Ascending aorta (tissue), 2 donors: ENCODE data around the gene EFEMP1. TPM values are rescaled to one million over a fixed set of nuclear protein-coding genes. Genes with fewer than 3 reads are reported as not detected.

Experiments
- DNase-seq, 2 donors: peaks; one replicate each; pipeline ENCODE4 v3.0.0-alpha.2; 2019; ENCODE audit warnings: low spot score in 2 of 2
- H3K27ac ChIP-seq, 2 donors: fragments of 200-600 bp; sonication (generic); one replicate each; pipeline ENCODE4 v1.5.1; 2016 to 2017; ENCODE audit warnings: mild to moderate bottlenecking in 1 of 2
- H3K27me3 ChIP-seq: fragments of 200-600 bp; sonication (generic); one replicate; pipeline ENCODE4 v1.5.1; 2017
- H3K36me3 ChIP-seq, 2 donors: fragments of 200-600 bp; sonication (generic); one replicate each; pipeline ENCODE4 v1.5.1; 2016
- H3K4me1 ChIP-seq, 2 donors: fragments of 200-600 bp; sonication (generic); one replicate each; pipeline ENCODE4 v1.5.1; 2016 to 2017; ENCODE audit warnings: mild to moderate bottlenecking in 1 of 2
- H3K4me3 ChIP-seq, 2 donors: fragments of 200-600 bp; sonication (generic); one replicate each; pipeline ENCODE4 v1.5.1; 2016 to 2017; ENCODE audit warnings: mild to moderate bottlenecking in 1 of 2
- H3K9me3 ChIP-seq, 2 donors: fragments of 200-600 bp; sonication (generic); one replicate each; pipeline ENCODE4 v1.5.1; 2016
- intact Hi-C: fragments of 100-400 bp; cut with DNase I; formaldehyde crosslinking; loops from one replicate; pipeline ENCODE4 v1.15.1; 2023
- total RNA-seq: library from RNA; depleted of rRNA; stranded (reverse); fragments of >200 nt; gene quantifications from one replicate; pipeline ENCODE4 v1.1.0, GENCODE V29; 2016
- TF ChIP-seq, protein P1 (sequence below), 3 experiments: fragments of 200-600 bp in 2 of 3; fragments of 450-650 bp in 1 of 3; sonication (generic) in 2 of 3; IDR thresholded peaks; one replicate each; pipeline ENCODE4 v1.5.1; 2016 to 2019; ENCODE audit warnings: antibody characterized with exemption in 3 of 3, mild to moderate bottlenecking in 1 of 3, moderate library complexity in 1 of 3

EFEMP1 gene
- total RNA-seq, 1 donor from 2014 or later, result 1,320 TPM

DNA sequence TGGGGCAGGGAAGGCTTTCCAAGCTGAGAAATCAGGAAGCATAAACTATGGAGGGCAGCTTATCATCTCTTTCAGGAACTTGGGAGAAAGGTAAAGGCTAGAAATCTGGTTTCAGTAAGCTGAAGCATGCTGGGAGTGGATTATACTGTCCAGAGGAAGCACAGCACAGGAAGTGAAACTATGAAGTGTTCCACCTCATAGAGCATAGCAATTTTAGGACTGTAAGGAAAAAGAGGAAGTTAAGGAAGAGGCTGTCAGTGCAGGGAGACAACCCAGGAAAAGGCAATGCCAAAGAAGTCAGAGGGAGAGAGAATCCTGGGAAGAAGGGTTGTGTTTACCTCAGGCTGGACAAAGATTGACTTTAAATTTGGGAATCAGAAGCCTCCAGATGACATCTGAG, 51.9 kb downstream of the EFEMP1 start:
- Histone ChIP-seq H3K9me3 (no peaks in the 10 kb centered on the region), H3K36me3 (peaks cover 41 to 54% of the 10 kb centered on the region in 2 donors), H3K27me3 (no peaks in the 10 kb centered on the region), H3K4me3 (no peak overlapping the region), H3K4me1 (peaks cover 10 to 43% of the 10 kb centered on the region in 2 donors), H3K27ac (peak overlapping the region; percentile 55 to 85)
- intact Hi-C loops, result no loop called here
- TF ChIP-seq, protein P1, sequence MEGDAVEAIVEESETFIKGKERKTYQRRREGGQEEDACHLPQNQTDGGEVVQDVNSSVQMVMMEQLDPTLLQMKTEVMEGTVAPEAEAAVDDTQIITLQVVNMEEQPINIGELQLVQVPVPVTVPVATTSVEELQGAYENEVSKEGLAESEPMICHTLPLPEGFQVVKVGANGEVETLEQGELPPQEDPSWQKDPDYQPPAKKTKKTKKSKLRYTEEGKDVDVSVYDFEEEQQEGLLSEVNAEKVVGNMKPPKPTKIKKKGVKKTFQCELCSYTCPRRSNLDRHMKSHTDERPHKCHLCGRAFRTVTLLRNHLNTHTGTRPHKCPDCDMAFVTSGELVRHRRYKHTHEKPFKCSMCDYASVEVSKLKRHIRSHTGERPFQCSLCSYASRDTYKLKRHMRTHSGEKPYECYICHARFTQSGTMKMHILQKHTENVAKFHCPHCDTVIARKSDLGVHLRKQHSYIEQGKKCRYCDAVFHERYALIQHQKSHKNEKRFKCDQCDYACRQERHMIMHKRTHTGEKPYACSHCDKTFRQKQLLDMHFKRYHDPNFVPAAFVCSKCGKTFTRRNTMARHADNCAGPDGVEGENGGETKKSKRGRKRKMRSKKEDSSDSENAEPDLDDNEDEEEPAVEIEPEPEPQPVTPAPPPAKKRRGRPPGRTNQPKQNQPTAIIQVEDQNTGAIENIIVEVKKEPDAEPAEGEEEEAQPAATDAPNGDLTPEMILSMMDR (IDR thresholded peaks at IDR 0.05), result no peak
- DNase-seq, result no peak

DNA sequence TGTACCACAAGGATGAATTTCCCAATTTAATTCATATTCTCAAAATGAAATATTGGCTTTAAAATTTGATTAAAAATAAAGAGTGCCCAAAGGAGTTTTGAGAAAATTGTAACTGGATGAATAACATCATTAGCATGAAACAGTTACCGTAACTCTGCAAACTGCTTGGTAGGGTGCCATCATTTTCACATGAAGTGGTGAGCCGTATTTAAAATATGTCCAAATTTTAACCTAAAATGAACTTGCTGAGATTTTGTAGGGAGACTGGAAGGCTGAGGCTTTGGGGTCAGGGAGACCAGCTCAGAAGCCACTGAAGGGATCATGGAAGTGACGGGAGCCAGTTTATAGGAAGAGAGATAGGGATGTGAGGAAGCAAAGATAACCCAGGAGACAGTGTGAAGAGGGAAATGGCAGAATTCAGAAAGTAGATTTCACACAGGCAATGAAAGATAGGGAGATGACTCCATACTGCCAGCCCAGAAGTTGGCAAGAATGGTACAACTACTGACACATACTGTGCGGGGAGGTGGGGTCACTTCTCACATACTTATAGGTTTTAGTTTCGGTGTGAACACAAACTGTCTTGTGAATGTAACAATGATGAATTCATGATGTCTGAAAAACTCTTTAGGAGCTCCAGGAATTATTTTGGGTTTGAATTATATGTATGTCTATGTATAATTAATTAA, 53.8 kb downstream of the EFEMP1 start:
- no peaks in the 10 kb centered on the region for H3K27me3 ChIP-seq
- peak overlapping the region; percentile 55 to 85 for H3K27ac ChIP-seq
- intact Hi-C loops, result no loop called here
- peaks cover under 1 to 36% of the 10 kb centered on the region in 2 donors for H3K4me1 ChIP-seq
- H3K9me3 ChIP-seq, result no peaks in the 10 kb centered on the region
- DNase-seq, result peak; percentile 21 to 79
- H3K36me3 ChIP-seq, result peaks cover 36 to 60% of the 10 kb centered on the region in 2 donors
- H3K4me3 ChIP-seq, result no peak overlapping the region
- TF ChIP-seq, protein P1 (IDR thresholded peaks at IDR 0.05), result no peak

DNA sequence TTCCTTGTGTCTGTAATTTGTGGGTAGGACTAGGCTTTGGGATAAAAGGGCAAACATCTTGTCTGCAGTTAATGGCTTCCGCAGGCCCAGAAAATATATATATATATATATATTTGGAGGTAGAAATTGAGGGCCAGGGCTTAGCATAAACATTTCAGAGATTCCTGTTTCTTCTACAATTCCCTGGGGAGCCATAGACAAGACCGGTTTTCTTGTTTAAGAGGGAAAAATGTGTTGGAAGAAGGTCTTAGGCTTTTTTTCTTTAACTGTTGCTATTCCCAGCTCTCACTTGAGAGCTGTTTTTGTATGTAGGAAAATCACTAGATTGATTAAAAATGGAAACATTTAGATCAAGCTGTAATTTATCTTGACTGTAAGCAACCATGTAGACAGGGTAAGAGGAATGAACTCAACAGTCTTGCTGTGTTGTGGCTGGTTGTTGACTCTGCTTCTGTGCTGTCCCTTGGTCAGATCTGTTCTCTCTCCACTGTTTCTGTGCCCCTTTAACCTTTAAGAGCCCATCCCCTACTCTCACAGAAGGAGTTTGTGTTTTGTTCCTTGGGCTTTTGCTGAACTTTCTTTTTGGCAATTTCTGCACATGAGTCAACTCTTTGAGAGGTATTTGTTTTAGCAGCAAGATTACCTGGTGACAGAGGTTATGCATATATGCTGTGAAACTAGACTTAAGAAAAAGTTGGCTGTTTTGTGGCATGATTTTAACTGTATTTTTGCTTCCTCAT, 58.3 kb downstream of the EFEMP1 start:
- H3K4me1 ChIP-seq, result peaks cover 20 to 52% of the 10 kb centered on the region in 2 donors
- intact Hi-C loops, result no loop called here
- peaks cover 18 to 29% of the 10 kb centered on the region in 2 donors for H3K36me3 ChIP-seq
- H3K9me3 ChIP-seq, result no peaks in the 10 kb centered on the region
- H3K4me3 ChIP-seq, result no peak overlapping the region
- no peaks in the 10 kb centered on the region for H3K27me3 ChIP-seq
- TF ChIP-seq, protein P1 (IDR thresholded peaks at IDR 0.05), result no peak
- H3K27ac ChIP-seq, result peak overlapping the region; percentile 85 to 90
- no peak for DNase-seq

DNA sequence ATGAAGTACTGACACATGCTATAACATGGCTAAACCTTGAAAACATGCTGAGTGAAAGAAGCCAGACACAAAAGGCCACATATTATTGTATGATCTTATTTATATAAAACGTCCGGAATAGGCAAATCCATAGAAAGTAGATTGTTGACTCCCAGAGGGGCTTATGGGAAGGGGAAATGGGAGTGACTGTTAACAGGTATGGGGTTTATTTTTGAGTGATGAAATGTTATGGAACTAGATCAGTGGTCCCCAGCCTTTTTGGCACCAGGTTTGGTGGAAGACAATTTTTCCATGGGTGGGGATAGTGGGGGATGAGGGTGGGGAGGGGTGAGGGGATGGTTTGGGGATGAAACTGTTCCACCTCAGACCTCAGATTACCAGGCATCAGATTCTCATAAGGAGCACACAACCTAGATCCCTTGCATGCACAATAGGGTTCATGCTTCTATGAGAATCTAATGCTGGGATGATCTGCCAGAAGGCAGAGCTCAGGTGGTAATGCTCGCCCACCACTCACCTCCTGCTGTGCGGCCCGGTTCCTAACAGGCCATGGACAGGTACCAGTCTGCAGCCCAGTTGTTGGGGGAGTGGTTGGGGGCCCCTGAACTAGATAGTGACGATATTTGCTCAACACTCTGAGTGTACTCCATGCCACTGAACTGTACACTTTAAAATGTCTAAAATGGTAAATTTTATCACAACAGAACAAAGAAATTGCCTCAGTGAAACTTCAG, 59.1 kb downstream of the EFEMP1 start:
- H3K27ac ChIP-seq, result peak overlapping the region; percentile 85 to 90
- H3K27me3 ChIP-seq, result no peaks in the 10 kb centered on the region
- no peaks in the 10 kb centered on the region for H3K9me3 ChIP-seq
- peaks cover 14 to 29% of the 10 kb centered on the region in 2 donors for H3K36me3 ChIP-seq
- TF ChIP-seq, protein P1 (IDR thresholded peaks at IDR 0.05), result no peak
- DNase-seq, result no peak
- H3K4me1 ChIP-seq, result peaks cover 26 to 51% of the 10 kb centered on the region in 2 donors
- intact Hi-C loops, result loop anchor here (5.0 kb wide), 2 partner anchors 92 to 98 kb away; no protein-coding TSS in a partner anchor
- no peak overlapping the region for H3K4me3 ChIP-seq

DNA sequence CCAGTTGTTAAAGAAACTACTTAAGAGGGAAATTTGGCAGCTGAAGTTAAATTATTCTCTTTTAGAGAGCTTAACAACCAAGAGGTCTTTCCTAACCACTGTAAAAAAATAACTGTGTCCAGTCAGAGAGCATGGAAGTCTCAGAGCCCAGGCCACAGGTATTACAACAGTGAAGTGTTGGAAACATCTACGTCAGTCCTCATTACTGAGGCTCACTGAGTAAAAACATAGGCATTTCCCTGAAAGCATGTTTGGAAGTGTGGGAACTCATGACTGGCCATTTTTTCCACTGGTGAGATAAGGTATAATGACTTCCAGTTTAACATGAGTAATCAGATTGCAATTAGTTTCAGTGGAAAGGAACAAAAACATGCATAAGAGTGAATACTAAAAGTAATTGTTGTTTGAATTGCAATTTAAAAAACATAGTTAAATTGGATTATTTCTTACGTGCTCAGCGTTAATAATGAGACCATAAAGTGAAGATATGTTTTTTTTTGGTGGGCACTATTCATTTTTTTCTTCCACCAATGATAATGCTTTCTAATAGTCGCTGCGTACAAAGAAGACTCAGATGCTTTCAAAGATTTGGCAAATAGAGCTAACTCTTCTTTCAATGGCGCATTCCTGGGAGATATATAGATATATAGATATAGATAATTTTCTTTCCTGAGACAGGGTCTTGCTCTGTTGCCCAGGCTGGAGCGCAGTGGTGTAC, 60.8 kb downstream of the EFEMP1 start:
- DNase-seq, result peak; percentile 47 to 91
- Histone ChIP-seq H3K4me3 (no peak overlapping the region), H3K9me3 (no peaks in the 10 kb centered on the region), H3K4me1 (peaks cover 26 to 42% of the 10 kb centered on the region in 2 donors), H3K27ac (peak overlapping the region; percentile 86 to 91), H3K36me3 (peaks cover 6 to 20% of the 10 kb centered on the region in 2 donors), H3K27me3 (no peaks in the 10 kb centered on the region)
- TF ChIP-seq, protein P1 (IDR thresholded peaks at IDR 0.05), result no peak
- intact Hi-C loops, result loop anchor here (1.0 to 5.0 kb wide), 5 partner anchors 22 to 130 kb away; partner anchors contain the start of gene EFEMP1
